Stimulated activated CD4-positive, alpha-beta T cell treated with anti-CD3 and anti-CD28 coated beads, Interleukin-15, amount 100 ng/mL, for 48 hours (primary cell): Measurements from ENCODE around the gene ABCF3.
"Not testable (repeated sequence)": the region's sequence is repeated elsewhere in the genome, so short reads cannot be mapped to it uniquely, and the experiment has no call there.

Experiments
- DNase-seq, 2 donors: peaks; one replicate each; pipeline ENCODE4 v3.0.0-alpha.2; 2020; ENCODE audit warnings: low read depth in 2 of 2

ABCF3 gene, protein sequence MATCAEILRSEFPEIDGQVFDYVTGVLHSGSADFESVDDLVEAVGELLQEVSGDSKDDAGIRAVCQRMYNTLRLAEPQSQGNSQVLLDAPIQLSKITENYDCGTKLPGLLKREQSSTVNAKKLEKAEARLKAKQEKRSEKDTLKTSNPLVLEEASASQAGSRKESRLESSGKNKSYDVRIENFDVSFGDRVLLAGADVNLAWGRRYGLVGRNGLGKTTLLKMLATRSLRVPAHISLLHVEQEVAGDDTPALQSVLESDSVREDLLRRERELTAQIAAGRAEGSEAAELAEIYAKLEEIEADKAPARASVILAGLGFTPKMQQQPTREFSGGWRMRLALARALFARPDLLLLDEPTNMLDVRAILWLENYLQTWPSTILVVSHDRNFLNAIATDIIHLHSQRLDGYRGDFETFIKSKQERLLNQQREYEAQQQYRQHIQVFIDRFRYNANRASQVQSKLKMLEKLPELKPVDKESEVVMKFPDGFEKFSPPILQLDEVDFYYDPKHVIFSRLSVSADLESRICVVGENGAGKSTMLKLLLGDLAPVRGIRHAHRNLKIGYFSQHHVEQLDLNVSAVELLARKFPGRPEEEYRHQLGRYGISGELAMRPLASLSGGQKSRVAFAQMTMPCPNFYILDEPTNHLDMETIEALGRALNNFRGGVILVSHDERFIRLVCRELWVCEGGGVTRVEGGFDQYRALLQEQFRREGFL

DNA sequence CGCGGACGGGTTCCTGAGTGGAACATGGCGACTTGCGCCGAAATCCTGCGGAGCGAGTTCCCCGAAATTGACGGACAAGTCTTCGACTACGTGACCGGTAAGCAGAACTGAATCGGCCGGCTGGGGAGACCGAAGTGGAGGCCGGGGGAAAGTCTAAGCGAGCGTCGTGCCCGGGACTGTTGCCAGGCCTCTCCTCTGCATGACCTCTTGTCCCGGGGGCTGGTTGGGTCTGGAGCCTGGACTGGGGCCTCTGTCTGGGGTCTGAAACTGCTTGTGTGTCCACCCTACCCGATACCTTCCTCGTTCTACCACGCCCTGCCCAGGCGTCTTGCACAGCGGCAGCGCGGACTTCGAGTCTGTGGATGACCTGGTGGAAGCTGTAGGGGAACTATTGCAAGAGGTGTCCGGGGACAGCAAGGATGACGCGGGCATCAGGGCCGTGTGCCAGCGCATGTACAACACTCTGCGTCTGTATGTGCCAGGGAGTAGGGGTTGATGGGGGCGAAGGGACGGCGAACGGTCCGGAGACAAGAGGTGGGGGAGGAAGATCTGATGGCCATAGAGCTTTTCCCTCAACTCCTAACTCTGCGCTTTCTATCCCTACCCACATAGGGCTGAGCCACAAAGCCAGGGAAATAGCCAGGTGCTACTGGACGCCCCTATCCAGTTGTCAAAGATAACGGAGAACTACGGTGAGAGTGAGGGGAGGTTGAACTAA lies at the start of gene ABCF3:
Gene ABCF3, plus strand, starts transcription at position 16 of the 718 bp plus-strand sequence. Its CDS starts 9 bp downstream, at position 25.
- DNase-seq = no peak

DNA sequence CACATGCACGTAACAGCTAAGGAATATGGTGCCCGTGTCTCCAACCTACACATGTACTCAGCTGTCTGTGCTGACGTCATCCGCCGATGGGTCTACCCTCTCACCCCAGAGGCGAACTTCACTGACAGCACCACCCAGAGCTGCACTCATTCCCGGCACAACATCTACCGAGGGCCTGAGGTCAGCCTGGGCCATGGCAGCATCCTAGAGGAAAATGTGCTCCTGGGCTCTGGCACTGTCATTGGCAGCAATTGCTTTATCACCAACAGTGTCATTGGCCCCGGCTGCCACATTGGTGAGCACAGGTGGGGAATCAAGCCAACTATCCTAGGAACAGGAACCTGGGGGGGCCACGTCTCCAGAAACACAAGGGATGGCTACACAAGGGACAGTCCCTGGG lies 45.6 kb upstream of the ABCF3 start:
- DNase-seq = no peak

DNA sequence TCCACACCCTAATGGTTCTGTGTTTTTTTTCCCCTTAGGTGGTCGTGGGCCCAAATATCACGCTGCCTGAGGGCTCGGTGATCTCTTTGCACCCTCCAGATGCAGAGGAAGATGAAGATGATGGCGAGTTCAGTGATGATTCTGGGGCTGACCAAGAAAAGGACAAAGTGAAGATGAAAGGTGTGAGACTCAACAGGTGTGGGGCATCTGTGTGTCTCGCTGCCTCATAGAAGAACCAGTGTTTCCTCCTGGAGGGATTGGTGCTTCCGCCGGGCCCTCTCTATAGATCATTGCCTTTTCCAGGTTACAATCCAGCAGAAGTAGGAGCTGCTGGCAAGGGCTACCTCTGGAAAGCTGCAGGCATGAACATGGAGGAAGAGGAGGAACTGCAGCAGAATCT lies 43.8 kb upstream of the ABCF3 start:
- DNase-seq = no peak

DNA sequence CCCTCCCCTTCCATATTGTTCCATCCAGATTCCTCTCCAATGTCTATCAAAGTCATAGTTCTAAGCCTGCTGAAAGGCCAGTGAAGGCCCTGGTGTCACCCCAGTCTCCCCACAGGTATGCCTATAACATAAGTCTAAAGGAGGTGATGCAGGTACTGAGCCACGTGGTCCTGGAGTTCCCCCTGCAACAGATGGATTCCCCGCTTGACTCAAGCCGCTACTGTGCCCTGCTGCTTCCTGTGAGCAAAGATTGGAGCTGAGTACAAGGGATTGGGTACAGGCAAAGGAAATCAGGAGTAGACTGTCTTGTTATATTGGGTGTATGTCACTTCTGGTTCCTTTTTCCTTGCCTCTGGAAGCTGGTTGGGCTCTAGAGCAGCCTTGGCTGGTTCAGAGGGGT lies 42.7 kb upstream of the ABCF3 start:
- DNase-seq = no peak

DNA sequence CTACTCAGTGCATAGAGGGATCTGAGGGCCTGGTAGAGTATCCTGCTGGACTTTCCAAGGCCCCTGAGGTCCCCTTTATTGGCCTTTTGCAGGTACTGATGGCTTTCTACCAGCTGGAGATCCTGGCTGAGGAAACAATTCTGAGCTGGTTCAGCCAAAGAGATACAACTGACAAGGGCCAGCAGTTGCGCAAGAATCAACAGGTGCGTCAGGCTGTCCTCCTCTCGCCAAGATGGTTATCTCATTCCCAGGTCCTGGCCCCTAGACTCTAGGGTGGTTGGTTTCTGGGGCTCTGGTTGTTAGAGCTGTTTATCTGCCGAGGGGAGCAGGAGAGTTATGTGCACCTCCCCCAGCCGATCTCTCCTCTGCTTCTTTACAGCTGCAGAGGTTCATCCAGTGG lies 41.5 kb upstream of the ABCF3 start:
- DNase-seq = no peak

DNA sequence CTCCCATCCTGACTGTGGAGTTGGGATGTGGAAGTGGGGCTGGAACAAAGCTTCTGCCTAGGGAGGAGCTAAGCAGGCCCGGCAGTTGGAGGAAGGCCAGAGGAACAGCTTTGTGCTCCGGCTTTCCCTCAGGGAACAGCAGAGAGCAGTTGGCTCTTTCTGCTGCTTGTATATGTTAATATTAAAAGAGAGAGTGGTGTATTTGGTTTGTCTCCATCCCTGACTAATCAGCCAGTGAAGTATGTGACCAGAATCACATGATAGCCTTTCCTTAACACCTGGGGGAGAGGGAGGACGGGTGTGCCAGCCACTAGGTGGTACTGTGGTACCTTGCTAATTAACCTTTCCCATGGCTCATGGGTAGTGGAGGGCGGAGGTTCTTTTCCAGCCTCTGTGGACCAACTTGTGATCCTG lies 40.9 kb upstream of the ABCF3 start:
- peak in 1 of 2 donors; percentile 10 for DNase-seq

DNA sequence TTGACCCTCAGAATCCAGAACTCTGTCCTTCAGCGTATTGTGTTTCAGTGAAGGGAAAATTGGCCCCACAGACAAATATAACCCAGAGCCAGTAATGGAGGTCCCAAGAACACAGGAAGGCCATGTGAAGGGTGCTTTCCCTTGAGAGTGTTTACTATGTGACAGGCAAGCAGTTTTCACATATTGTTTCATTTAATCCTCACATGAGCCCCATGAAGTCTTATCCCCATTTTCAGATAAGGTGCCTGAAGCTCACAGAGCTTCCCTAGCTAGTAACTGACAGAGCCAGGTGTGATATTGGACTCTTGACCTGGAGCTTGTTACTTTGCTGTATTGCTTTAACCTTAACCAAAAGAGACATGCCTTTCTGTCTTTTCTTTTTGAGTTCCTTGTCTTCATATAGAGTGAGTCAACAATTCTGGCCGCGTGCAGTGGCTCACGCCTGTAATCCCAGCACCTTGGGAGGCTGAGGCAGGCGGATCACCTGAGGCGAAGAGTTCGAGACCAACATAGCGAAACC lies 40.2 kb upstream of the ABCF3 start:
- DNase-seq = no peak

DNA sequence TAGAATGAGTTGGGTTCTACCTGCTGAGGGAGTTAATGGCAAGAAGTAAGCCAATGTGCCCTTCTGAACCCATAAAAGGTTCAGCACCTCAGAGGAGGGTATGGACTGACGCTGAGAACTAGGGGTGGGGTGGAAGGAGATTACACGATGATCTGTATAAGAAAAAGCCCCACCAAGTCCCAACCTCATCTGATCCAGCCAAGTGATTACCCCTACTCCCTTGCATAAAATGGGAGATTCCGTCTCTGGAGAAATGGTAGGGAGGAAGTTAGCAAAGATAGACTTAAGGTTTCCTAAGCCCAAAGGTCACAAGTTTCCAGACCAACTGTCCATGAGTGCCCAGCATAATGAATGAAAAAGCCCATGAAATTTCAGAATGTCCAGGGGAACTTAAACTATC lies 37.9 kb upstream of the ABCF3 start:
- no peak for DNase-seq

DNA sequence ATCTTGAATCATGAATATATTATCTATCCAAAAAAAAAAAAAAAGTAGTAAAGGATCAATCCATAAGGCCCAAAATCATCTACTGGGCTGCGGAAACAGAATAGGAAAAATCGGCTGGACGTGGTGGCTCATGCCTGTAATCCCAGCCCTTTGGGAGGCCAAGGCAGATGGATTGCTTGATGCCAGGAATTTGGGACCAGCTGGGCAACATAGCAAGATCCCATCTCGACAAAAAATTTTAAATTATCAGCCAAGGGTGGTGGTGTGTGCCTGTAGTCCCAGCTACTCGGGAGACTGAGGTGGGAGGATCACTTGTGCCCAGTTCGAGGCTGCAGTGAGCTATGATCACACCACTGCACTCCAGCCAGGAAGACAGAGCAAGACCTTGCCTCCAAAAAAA lies 36.9 kb upstream of the ABCF3 start:
- DNase-seq = no peak

DNA sequence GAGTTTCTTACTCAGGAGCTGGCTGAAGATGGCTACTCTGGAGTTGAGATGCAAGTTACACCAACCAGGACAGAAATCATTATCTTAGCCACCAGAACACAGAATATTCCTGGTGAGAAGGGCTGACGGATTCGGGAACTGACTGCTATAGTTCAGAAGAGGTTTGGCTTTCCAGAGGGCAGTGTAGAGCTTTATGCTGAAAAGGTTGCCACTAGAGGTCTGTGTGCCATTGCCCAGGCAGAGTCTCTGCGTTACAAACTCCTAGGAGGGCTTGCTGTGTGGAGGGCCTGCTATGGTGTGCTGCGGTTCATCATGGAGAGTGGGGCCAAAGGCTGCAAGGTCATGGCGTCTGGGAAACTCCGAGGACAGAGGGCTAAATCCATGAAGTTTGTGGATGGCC lies 36.2 kb upstream of the ABCF3 start:
- DNase-seq = not testable (repeated sequence)

DNA sequence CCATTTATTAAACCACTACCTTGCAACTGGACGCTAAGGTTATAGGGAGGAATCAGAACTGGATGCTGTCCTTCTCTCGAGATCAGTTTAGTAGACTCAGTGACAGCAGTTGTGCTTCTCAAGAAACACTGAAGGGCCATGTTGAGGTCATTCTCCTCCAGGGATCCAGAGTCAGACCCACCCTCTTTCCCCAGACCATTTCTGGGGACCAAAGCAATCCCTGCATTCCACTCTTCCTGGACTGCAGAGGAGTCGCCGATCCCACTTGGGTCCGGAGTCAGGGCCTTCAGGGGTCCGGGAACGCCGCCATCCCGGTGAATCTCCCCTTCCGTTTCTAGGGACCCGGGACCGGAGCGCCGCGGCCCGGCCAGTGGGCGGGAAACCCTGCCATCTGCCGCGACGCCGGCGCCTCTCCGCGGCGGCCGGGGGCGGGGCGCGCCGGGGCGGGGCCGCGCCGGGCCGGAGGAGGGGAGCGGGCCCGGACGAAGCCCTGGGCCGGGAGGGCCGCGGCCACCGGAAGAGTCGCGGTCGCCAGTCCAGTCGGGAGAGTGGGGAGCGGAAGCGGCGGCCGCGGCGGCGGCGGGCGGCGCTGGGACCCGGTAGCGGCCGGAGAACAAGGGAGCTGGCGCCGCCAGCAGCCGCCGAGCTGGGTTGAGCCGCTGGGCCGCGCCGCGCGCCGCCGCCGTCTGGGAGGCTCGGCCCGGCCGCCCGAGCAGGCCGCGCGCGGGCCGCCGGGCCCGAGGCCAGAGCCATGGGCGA lies 30.9 kb upstream of the ABCF3 start, which contains the start of gene DVL3:
Gene DVL3, plus strand, starts transcription at position 493 of the 759 bp plus-strand sequence. Its CDS starts 259 bp downstream, at position 752.
- peak in 1 of 2 donors; percentile 25 for DNase-seq

DNA sequence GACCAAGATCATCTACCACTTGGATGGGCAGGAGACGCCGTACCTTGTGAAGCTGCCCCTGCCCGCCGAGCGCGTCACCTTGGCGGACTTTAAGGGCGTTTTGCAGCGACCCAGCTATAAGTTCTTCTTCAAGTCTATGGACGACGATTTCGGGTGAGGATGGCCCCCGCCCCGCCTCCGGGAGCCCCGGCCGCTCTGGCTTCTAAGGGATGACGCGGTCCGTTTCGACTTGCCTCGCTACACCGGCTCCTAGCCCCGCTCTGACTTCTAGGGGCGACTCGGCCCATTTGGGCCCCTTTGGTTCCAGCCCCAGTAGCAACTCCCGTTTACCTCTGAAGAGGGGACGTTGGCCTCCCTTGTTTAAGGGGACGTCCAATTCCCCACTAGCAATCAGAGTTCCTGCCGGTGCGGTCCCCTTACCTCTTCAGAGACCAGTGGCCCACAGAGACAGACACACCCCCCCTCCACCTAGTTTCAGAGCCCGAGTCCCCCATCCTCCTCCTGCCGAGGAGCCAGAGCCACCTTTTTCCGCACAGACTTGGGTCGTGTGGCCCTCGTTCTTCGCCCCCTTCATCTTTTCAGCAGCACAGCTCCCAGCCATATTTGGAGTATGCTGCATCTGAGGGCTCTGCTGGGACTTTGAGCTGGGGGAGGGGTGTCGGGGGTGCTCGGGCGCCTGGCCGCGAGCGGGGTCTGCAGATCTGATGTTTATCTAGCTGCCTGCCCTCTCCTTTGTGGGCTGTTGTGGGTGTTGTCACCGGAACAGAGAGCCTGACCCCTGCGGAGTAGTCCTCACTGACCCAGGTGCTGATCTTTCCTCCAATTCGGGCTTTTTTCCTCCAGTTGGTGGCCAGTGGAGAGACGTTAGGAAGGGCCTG lies 30.1 kb upstream of the ABCF3 start:
- peak in 1 of 2 donors; percentile 38 for DNase-seq

DNA sequence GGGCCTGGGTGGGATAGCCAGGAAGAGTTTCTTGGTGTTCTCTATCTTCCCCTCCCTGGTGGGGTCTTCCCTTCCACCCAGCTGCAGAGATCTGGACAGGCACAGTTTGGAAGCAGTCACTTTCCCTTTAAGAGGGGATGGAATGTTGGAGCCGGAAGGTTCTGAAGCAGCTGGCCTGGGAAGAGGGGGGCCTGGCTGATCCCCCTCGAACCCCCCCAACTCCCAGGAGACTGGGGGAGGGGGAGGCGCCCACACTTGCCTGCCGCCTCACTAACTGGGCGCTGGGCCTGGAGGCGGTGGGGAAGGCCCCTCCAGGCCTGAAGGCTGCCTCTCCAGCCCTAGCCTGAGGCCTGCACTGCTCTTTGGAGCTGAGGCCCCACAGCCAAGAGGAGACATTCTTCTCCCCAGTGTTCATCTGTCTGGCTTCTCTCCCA lies 29.5 kb upstream of the ABCF3 start:
- DNase-seq = no peak

DNA sequence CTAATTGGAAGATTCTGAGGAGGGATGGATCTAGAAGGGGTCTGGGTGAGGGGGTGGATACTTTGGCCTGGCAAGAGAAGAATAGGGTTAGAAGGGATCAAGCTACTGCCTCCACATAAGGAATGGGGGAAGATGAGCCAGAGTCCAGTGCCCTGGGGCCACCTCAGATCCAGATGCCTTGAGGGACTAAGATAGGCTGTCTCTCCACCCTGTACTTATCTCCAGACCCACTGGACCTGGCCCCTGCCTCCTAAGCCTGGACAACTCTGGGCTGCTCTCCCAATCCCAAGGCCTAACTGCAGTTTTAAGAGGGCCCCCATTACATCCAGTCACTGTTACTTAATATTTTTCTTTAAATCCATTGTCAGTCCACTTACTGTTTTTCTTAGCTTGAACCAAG lies 28.8 kb upstream of the ABCF3 start:
- DNase-seq = no peak

DNA sequence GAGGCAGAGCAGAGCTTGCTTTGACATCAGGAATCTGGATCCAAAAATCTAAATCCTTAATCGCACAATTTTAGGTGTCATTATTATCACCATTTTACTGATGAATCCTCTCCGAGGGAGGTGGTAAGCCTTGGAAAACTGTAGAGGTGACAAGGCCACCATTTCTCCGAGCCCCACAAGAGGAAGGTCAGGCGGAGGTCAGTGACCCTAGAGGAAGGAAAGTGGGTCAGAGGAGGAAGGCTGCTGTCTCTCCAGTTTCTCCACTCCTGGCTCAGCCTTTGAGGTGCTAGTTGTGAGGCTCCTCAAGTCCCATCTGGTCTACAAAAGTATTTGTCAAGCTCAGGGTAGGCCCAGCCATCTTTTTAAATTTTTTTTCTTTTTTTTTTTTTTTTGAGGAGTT lies 27.6 kb upstream of the ABCF3 start:
- DNase-seq = no peak

DNA sequence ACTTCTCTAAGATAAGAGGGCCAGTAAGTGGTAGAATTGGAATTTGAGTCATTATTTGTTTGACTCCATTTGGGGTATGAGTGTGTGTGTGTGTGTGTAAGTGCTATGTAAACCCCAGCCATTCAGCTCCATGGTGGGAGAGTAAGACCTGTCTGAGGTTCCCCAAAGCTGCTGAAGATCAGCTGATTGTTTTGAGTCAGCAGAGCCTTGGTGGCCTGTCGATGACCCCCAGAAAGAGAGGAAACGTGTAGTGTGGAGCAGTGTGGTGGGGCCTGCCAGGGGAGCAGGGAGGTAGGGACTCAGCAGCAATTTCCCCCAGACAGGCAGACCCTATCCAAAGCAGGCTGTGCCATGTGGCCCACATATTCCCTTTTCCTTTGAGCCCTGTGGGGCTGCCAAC lies 25.5 kb upstream of the ABCF3 start:
- no peak for DNase-seq

DNA sequence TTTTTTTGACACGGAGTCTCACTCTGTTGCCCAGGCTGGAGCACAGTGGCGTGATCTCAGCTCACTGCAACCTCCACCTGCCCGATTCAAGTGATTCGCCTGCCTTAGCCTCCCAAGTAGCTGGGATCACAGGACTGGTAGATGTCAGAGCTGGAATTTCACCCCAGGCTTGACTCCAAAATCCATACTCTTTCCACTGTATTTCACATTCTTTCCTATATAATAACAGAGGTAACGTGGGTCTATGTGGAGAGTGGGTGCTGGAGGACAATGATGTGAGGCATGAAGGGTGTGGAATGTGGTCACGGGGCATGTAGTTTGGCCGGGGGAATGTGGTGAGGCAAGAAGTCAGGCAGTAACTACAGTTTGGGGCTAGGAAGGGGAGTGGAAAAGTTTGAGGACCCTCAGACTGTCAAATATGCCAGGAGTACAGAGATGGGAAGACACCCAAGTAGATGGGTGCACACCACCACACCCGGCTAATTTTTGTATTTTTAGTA lies 23.4 kb upstream of the ABCF3 start:
- not testable (repeated sequence) for DNase-seq

DNA sequence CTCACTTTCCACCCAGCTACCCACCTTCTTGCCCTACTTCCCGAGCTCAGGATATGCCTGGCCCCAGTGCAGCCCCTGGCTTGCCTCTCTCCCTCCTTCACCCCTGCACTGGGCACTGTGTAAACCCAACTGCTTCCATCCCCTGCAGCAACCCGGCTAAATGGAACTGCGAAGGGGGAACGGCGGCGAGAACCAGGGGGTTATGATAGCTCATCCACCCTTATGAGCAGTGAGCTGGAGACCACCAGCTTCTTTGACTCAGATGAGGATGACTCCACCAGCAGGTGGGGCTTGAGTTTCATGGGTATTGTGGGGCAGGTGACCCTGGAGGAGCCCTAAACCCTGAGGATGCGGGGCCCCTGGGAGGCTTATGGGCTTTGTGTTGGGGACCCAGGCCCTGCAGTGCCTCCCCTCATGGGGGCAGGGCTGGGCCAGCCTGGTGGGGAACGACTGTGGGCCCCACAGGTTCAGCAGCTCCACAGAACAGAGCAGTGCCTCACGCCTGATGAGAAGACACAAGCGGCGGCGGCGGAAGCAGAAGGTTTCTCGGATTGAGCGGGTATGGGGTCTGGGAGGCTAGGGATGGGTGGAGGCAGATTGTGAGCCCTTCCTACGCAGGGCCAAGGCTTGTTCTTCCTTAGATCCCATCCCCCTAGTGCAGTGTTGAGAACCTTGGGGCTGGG lies 21.2 kb upstream of the ABCF3 start:
- DNase-seq = no peak

DNA sequence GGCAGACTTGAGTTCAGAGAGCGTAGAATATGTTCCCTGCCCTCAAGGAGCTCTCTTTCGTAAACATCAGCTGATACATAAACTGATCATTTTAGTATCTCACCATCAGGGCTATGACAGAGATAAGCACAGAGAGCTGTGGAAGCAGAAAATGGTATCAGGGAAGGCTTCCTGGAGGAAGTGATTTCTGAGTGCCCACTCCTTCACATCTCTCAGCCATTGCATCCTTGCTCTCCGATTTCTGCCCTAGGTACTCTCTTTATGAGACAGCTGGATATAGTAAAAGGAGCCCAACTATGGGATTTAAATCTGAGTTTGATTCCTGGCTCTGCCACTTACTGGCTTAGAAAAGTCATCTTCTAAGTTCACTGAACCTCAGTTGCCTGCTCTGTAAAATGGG lies 20.5 kb upstream of the ABCF3 start:
- no peak for DNase-seq

DNA sequence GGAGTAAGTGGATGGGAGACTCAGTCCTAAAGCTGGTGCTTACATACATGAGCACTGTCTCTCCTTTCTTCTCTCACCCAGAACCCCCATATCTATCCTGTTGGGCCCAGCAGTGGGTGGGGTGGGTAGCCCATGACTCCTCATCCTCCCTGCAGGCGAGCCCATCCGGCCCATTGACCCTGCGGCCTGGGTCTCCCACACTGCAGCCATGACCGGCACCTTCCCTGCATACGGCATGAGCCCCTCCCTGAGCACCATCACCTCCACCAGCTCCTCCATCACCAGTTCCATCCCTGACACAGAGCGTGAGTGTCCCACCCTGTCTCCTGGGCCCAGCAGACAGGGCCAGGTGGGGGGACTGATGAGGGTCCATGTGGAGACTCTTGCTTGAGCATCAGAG lies 19.3 kb upstream of the ABCF3 start:
- no peak for DNase-seq
